ENCODE results near the gene RNPEPL1. TPM values are rescaled to one million over a fixed set of nuclear protein-coding genes. Genes with fewer than 3 reads are reported as not detected.

Gene RNPEPL1
- total RNA-seq, 1 donor from 2014 or later, result 196 TPM

GRCh38 chr2:240581811-240582210 lies 13.5 kb downstream of the RNPEPL1 start:
- no peak for TF ChIP-seq CTCF (IDR thresholded peaks at IDR 0.05)

GRCh38 chr2:240582781-240583180 lies 14.5 kb downstream of the RNPEPL1 start:
- H3K4me1 ChIP-seq, result peaks cover 17 to 20% of the 10 kb centered on the region in 2 donors
- no peak for DNase-seq (ENCODE audit: low spot score in 2 of 2)
- no peak overlapping the region for H3K4me3 ChIP-seq
- no peak for TF ChIP-seq CTCF (IDR thresholded peaks at IDR 0.05)
- H3K36me3 ChIP-seq, result peaks cover 4 to 7% of the 10 kb centered on the region in 2 donors
- no peaks in the 10 kb centered on the region for H3K27me3 ChIP-seq
- no peaks in the 10 kb centered on the region for H3K9me3 ChIP-seq
- no peak overlapping the region for H3K27ac ChIP-seq
- intact Hi-C loops (cut with DNase I), result no loop called here

More at GRCh38 chr2:240581811-240582210, 13.5 kb downstream of the RNPEPL1 start:
- intact Hi-C loops (cut with DNase I), result no loop called here
- Histone ChIP-seq H3K27me3 (no peaks in the 10 kb centered on the region), H3K27ac (no peak overlapping the region), H3K36me3 (peaks cover 11 to 16% of the 10 kb centered on the region in 2 donors), H3K4me1 (peaks cover 12 to 14% of the 10 kb centered on the region in 2 donors), H3K4me3 (no peak overlapping the region), H3K9me3 (no peaks in the 10 kb centered on the region)
- DNase-seq (ENCODE audit: low spot score in 2 of 2), result no peak

- DNase-seq (ENCODE audit: low spot score in 2 of 2), result no peak
- H3K27me3 ChIP-seq, result no peaks in the 10 kb centered on the region
- no peak for TF ChIP-seq CTCF (IDR thresholded peaks at IDR 0.05)
- H3K27ac ChIP-seq, result no peak overlapping the region
- no peak overlapping the region for H3K4me3 ChIP-seq
- intact Hi-C loops (cut with DNase I), result no loop called here
- H3K9me3 ChIP-seq, result no peaks in the 10 kb centered on the region
- H3K36me3 ChIP-seq, result no peaks in the 10 kb centered on the region
- H3K4me1 ChIP-seq, result peaks cover 20 to 28% of the 10 kb centered on the region in 2 donors
Measured at GRCh38 chr2:240583774-240584173, 15.5 kb downstream of the RNPEPL1 start.

GRCh38 chr2:240584486-240585031 lies 16.3 kb downstream of the RNPEPL1 start:
- Histone ChIP-seq H3K4me3 (peak overlapping the region in 1 of 2 donors; percentile 97), H3K27ac (no peak overlapping the region), H3K36me3 (peaks cover 0 to 3% of the 10 kb centered on the region in 2 donors), H3K27me3 (no peaks in the 10 kb centered on the region), H3K4me1 (peaks cover 20 to 28% of the 10 kb centered on the region in 2 donors), H3K9me3 (no peaks in the 10 kb centered on the region)
- intact Hi-C loops (cut with DNase I), result no loop called here
- TF ChIP-seq CTCF (IDR thresholded peaks at IDR 0.05), result no peak
- no peak for DNase-seq (ENCODE audit: low spot score in 2 of 2)

GRCh38 chr2:240585101-240585500 lies 16.8 kb downstream of the RNPEPL1 start:
- Histone ChIP-seq H3K4me1 (peaks cover 20 to 28% of the 10 kb centered on the region in 2 donors), H3K9me3 (no peaks in the 10 kb centered on the region), H3K36me3 (peaks cover 3 to 9% of the 10 kb centered on the region in 2 donors), H3K4me3 (peak overlapping the region; percentile 97 to 99), H3K27me3 (no peaks in the 10 kb centered on the region), H3K27ac (no peak overlapping the region)
- intact Hi-C loops (cut with DNase I), result no loop called here
- no peak for DNase-seq (ENCODE audit: low spot score in 2 of 2)
- TF ChIP-seq CTCF (IDR thresholded peaks at IDR 0.05), result no peak

Data from ascending aorta (tissue), 2 donors.